UCSD-AML1 (cell line): Measurements from ENCODE around the gene ZNF629.
"Not testable (repeated sequence)": the region's sequence is repeated elsewhere in the genome, so short reads cannot be mapped to it uniquely, and the experiment has no call there.

Experiments
- DNase-seq: peaks from one replicate; lab custom pipeline; 2025; ENCODE audit not compliant: unreplicated experiment; lab: John Stamatoyannopoulos, UW

Gene ZNF629

DNA sequence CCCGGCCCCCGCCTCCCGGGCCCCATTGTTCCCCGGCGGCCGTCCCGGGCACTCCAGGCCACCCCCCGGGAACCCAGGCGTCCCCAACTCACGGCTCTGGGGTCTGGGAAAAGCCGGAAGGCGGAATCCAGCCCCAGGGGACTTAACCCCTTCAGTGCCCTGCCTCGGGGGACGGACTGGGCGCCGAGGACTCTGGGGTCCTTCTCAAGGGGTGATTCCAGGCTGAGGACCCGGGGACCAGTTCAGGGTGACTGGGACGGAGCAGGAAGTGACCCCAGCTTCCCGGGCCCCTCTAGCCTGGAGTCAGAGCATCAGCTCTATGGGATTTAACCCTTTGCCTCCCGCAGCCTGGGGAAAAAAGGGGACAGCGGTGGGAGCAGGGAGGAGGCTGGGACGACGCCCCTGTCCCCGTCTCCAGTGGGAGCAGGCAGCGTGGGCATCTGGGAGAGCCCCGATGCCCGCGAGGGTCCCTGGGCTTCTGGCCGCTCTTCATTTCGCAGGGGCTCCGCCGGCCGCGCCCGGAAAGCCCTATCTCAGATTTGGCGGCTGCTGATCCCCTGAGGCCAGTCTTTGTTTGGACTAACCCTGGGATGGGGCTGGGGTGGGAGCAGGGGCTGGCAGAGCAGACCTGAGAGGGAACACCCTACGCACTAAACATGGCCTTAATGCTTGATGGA, at the start of gene ZNF629:
Gene ZNF629 (minus strand): TSS at position 270 of the 677 bp plus-strand sequence. CDS start 2,723 bp downstream, outside the sequence.
- DNase-seq: peak; percentile 58

DNA sequence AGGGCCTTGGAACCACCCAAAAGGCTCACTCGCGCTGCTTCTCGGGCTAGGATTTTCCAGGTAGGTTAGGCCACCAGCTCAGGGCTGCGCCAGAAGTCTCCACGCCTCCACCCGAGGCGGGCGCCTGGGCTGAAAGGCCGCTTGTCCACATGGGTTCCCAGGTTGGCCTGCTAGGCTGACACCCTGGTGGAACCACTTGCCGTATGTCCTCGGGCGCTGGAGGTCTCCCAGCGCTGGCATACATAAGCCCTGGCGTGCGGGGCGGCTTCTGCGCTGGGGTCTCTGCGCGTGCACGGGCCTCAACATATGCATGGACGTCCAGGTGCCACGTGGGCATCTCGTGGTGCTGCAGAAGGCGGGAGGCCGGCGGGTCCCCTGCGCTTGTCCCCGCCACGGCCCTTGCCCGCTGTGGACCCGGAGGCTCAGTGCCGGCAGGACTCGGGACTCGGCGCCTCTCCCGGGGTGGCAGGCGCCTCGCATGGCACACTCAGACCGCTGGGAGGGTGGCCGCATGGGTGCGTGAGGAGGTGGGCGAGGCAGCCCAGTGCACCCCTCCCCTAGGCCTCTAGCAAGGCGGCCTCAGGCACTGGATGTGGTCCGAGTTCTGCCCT, 47.2 kb upstream of the ZNF629 start:
- no peak for DNase-seq

DNA sequence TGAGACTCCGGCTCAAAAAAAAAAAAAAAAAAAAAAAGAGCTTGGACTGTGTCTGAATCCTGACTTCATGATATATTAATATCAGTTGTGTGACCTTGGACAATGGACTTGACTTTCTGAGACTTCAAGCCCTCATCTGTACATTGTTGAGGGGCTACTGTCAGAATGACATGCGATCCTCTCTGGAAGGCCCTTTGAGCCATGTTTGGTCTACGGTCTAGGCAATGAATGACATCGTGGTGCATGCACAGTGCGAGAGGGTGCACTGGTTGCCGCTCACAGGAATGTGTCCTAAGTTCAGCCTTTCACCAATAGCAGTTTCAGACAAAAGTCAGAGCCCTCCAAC, 43.0 kb upstream of the ZNF629 start:
- DNase-seq: no peak

DNA sequence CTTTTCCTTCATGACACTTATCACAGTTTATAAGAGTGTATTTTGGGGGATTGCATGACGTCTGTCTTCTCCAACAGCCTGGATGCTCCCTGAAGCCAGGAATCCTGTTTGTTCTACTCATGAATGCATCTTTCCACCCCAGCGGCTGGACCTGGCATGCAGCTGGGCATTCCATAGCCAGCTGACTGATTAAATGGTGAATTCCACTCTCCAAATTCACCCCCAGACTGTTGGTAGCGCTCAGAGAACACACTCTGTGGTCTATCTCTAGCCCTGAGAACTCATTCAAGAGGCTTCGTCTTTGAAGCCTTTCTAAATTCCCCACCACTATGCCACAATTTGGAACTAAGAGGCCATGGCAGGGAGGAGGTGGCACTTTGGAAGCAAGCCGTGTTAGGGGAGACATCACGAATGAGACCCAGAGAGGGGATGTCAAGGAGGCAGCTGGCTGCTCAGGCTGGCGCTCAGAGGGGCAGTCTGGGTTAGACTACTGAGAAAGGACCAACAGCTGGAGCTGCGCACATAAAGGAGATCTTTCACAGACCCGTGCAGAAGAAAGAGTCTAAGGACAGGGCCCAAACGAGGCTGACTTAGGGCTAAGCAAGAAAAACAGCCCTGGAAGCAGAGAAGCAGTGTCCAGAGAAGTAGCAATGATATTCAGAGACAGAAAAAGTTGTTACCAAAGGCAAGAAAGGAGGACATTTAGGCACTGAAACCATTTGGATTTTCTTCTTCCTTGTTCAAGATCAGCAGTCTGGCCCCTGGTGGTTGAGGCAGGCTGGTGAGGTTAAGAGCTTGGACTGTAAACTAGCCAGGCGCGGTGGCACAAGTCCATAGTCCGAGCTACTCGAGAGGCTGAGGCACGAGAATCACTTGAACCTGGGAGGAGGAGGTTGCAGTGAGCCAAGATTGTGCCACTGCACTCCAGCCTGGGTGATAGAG, 42.4 kb upstream of the ZNF629 start:
- DNase-seq: no peak

DNA sequence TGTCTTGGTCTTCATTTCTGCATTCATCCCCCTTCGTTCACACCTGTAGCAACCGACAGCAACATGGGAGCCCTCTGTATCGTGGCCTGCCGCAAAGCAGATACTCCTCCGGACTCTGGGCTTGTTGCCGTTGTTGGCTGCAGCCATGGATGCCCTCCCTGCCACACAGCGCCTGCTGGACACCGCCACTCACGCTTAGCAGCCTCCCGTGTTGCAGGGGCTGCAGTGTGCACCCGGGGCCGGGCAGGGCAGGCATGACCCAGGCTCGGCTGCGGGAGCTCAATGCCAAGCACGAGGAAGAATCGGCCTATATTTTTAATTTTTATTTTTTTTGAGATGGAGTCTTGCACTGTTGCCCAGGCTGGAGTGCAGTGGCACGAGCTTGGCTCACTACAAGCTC, 34.9 kb upstream of the ZNF629 start:
- DNase-seq: no peak

DNA sequence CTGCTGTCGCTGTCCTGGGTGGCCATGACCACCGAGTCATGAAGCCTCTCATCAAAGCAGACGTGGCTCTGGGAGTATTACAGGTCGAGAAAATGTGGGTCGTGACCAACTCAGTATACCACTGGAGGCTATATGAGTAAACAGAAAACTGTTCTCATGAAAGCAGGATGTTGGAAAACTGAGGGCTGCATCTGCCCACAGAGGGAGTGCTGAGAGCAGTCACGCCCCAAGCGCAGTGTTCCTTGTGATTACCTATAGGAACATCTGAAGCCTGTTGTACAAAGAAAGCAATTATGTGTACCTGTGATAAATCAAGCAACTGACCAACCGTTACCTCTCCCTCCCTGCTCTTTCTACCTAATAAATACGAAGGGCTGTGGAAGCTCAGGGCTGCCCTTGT, 34.4 kb upstream of the ZNF629 start:
- not testable (repeated sequence) for DNase-seq

DNA sequence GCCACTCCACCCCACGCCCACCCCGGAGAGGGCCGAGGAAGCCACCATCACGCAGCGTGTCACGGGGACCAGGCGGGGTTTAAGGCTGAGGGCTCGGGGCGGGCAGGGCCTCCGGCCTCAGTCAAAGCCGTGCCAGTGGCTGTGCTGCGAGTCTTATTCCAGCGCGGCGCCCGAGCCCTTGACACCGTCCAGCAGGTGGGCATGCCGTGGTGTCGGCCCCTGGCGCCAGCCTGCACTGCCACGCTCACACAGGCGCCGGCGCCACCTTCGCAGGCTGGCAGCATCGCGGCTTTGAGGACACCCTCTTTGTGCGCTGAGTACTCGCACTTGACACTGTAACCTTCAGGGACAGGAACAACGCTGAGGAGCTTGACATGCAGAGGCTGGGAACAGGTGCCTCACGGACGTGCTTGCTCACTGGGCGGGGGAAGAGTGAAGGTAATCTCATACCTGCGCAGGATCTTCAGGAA, 34.0 kb upstream of the ZNF629 start:
- DNase-seq: no peak

DNA sequence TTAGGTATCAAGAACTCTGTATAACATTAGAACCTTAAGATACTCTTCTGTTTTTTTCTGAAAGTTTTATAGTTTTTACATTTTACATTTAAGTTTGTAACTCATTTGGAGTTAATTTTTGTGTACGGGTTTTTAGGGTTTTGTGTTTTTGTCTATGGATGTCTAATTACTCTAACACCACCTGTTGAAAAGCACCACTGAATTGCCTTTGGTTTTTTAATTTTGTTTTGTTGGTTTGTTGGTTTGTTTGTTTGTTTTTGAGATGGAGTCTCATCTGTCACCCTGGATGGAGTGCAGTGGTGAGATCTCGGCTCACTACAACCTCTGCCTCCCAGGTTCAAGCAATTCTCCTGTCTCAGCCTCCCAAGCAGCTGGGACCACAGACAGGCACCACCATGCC, 29.8 kb upstream of the ZNF629 start:
- DNase-seq: no peak

DNA sequence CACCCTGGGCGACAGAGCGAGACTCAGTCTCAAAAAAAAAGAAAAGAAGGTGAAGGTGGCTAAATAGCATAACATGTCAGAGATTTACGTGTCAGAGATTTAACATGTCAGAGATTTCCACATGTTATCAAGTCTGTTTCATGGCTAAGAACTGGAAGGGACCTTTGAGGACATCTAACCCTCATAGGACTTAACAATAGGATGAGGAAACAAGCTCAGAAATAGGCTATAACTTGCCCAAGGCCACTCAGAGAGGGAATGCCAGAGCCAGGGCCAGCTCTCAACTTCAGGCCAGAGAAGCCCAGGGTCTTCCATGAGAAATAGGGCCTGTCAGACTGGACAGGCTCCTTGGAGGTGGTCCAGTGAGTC, 26.8 kb upstream of the ZNF629 start:
- DNase-seq: no peak

DNA sequence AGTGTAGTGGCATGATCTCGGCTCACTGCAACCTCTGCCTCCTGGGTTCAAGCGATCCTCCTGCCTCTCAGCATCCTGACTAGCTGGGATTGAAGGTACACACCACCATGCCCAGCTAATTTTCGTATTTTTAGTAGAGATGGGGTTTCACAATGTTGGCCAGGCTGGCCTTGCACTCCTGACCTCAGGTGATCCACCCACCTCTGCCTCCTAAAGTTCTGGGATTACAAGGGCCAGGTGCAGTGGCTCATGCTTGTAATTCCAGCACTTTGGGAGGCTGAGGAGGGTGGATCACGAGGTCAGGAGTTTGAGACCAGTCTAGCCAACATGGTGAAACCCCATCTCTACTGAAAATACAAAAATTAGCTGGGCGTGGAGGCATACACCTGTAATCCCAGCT, 22.7 kb upstream of the ZNF629 start:
- not testable (repeated sequence) for DNase-seq

DNA sequence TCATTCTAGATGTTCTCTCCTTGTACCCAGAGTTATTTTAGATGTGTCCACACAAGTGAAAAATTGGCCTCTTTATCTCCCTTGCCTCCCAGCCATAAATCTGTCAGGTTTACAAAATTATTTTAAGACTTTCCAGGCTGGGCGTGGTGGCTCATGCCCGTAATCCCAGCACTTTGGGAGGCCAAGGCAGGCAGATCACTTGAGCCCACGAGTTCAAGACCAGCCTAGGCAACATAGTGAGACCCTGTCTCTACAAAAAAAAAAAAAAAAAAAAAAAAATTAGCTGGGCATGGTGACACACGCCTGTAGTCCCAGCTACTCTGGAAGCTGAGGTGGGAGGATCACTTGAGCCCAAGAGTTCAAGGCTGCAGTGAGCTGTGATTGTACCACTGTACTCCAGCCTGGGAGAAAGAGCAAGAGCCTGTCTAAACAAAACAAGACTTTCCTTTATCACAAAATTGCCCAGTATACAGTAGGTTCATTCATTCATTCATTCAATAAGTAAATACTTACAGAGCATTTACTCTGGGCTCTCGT, 22.0 kb upstream of the ZNF629 start:
- DNase-seq: not testable (repeated sequence)

DNA sequence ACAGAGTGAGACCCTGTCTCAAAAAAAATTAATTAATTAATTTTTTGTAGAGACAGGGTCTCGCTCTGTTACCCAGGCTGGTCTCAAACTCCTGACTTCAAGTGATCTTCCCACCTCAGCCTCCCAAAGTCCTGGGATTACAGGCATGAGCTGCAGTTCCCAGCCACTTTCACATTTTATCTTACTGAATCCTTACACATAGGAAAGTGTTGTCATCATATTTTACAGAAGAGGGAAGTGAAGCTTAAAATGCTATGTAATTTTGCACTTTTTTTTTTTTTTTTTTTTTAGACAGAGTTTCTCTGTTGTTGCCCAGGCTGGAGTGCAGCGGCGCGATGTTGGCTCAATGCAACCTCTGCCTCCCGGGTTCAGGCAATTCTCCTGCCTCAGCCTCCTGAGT, 21.1 kb upstream of the ZNF629 start:
- DNase-seq: no peak

DNA sequence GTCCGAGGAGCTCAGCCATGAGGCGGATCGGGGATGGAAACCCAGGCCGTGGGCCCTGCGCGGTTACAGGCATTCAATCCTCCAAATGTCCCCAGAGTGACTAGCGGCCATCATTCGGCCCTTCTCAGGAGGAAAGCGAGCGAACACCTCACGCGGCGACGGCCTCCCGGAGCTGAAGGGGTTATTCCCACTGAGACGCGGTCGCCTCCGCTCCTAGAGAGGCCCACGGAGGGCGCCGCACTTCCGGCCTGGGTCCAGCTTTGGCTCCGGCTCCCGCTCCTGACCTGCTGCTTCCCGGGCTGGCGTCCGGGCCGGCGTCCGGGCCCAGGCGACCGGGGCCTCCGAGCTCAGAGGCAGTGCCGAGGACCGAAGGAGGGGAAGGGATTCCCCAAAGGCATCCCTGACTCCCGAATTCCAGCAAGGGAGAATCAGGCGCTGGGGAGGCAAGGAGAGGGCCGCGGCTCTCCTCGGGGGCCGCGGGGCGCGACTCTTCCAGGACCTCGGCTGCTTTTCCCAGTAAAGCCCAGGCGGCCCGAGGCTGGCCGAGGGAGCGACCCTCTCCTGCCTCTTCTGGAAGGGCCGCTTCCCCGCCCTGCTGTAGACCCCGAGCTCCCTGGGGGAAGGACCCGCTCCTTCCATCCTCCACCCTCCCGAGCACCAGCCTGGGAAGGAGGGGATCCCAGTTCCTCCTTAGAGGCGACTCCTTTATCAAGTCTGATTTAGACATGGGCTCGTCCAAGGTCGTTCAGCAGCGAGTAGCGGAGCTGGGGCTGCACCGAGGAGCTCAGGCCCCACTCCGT, 18.6 kb upstream of the ZNF629 start:
- DNase-seq: peak; percentile 82

DNA sequence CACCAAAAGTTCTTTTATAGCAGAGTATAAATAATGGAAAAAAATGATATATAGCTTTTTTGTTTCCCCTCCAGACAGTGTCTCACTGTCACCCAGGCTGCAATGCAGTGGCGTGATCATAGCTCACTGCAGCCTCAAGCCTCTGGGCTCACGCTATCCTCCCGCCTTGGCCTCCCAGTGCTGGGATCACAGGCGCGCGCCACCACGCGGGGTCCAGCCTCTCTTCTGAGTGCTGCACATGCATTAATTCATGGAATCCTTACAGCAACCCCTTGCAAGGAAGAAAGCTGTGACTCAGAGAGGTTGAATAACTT, 18.0 kb upstream of the ZNF629 start:
- DNase-seq: no peak

DNA sequence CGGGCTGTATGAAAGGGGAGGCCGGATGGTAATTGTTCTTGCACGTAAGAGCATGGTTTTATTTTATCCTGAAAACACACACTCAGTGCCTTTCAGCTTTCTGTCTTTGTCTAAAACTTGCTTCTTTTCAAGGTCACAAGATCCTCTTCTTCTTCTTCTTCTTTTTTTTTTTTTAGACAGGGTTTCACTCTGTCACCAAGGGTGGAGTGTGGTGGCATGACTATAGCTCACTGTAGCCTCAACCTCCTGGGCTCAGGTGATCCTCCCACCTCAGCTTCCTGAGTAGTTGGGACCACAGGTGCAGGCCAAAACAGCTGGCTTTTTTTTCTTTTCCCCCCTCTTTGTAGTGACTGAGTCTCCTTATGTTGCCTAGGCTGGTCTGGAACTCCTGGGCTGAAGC, 15.9 kb upstream of the ZNF629 start:
- no peak for DNase-seq

DNA sequence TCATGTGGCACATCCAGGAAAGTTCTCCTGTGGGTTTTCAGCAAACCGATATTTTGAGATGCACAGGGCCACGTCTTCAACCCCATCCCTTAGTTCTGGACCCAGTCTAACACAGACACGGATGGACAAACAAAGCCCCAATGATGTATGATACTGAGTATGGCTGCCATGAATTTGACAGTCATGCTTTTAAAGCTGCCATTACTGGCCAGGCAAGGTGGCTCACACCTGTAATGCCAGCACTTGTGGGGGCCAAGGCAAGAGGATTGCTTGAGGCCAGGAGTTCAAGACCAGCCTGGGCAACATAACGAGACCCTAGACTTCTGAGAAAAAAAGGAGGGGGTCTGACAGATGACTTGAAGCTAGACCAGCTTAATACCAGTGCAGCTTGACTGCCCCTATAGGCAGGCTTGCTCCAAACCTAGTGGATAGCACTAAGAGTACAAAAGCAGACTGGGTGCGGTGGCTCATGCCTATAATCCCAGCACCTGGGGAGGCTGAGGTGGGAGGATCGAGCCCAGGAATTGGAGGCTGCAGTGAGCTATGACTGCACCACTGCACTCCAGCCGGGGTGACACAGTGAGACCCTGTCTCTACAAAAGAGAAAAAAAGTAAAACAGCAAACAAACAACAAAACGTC, 10.8 kb upstream of the ZNF629 start:
- no peak for DNase-seq

DNA sequence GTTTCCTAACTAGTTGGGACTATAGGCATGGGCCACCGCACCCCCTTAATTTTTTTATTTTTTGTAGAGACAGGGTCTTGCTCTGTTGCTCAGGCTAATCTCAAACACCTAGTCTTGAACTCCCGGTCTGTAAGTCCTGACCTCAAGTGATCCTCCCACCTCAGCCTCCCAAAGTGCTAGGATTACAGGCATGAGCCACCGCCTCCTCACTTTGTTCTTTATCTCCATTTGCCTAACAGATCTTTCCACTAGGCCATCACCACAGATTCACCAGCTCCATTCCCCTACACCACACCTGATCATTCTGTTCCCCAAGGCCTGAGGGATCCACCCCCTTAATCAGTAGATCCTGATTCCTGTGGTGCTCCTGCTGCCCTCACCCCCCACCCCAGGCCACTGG, 7.6 kb upstream of the ZNF629 start:
- DNase-seq: no peak

DNA sequence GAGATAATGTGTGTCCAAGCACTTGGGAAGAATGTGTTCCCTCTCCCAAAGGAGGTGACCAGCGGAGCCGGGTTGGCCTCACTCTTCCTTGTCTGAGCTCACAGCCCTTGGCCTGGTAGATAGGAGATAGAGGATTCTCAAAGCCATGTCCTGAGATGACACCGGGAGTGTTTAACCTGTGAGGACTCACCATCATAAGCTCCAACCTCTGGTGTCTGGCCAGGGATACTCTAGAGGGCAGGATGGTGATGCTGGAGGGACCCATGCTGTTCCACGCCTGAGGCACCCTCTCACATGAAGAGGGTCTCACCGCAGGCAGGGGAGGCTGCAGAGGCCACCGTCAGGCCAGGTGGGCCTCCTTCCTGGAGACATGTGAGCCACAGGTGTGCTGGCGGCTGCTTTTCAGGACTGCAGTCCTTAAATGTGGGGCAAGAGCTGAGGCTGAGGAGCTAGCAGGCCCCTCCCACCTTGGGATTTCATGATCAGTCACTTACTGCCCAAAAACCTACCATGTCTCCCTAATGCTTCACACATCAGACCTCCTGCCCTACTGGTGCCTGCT, 6.6 kb upstream of the ZNF629 start:
- DNase-seq: no peak

DNA sequence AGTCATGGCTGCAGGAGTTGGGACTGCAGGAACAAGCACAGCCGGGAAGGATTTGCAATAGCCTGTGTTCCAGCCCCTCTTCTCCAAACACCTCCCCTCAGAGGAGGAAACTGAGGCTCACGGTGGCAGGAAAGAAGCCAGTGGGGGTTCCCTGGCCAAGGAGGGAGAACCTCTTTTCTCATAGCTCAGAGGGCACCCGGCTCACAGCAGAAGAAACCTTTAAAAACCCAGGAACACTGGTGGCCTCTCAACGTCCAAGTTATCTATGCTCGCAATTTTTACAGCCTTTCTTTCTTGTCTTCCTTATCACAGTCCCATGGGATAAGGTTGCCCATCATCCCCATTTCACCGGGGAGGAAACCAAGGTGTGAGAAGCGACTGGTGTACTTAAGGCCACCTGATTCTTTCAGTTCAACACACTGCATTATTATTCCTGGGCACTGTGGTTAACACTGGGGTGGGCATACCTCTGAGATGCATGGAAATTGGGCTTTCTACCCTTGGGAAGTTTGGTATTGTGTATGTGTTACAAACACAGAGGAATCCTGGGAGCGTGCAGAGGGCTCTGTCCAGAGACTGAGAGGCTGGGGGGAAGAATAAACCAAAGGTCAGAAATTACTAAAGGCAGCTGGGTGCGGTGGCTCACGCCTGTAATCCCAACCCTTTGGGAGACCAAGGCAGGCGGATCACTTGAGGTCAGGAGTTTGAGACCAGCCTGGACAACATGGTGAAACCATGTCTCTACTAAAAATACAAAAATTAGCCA, 791 bp upstream of the ZNF629 start:
- DNase-seq: no peak
